Lower lobe of right lung (tissue), 2 donors: ENCODE measurements around the gene GMDS. TPM values are rescaled to one million over a fixed set of nuclear protein-coding genes. Genes with fewer than 3 reads are reported as not detected.

Source experiments
- ATAC-seq, 2 donors: fragments of 200-7000 bp; cut with Tn5 transposase; one replicate each; pipeline ENCODE4 v1.9.1; 2020 to 2022; ENCODE audit warnings: mild to moderate bottlenecking in 2 of 2, moderate library complexity in 2 of 2
- DNase-seq: peaks from one replicate; pipeline ENCODE4 v3.0.0-alpha.2; 2020
- H3K27ac ChIP-seq: fragments of 200-600 bp; one replicate; pipeline ENCODE4 v1.8.0; 2022
- H3K27me3 ChIP-seq: fragments of 200-600 bp; one replicate; pipeline ENCODE4 v1.8.0; 2022; ENCODE audit warnings: low read depth
- H3K36me3 ChIP-seq: fragments of 200-600 bp; one replicate; pipeline ENCODE4 v1.8.0; 2022; ENCODE audit warnings: mild to moderate bottlenecking
- H3K4me1 ChIP-seq: fragments of 200-600 bp; one replicate; pipeline ENCODE4 v1.8.0; 2022
- H3K4me3 ChIP-seq: fragments of 200-600 bp; one replicate; pipeline ENCODE4 v1.8.0; 2022; ENCODE audit warnings: mild to moderate bottlenecking
- H3K9me3 ChIP-seq: fragments of 200-600 bp; one replicate; pipeline ENCODE4 v1.8.0; 2022
- intact Hi-C: fragments of 100-400 bp; cut with DNase I; formaldehyde crosslinking; loops from one replicate; pipeline ENCODE4 v1.11.0; 2022
- total RNA-seq: library from RNA; stranded (reverse); fragmentation: NEBNext Ultra II Directional; extraction: Animal tissue kit (Norgen Biotek cat#: 25700); gene quantifications from one replicate; pipeline ENCODE4 v1.2.1, GENCODE V29; 2021
- TF ChIP-seq, protein P1 (sequence below): fragments of 200-600 bp; IDR thresholded peaks from one replicate; pipeline ENCODE4 v1.8.0; 2022; ENCODE audit warnings: antibody characterized with exemption, mild to moderate bottlenecking
- donor health status: DM: no; HTN: yes; CAD: no; lungs with severe emphysema.

GMDS gene
- total RNA-seq, 1 donor from 2014 or later = 12.7 TPM

DNA sequence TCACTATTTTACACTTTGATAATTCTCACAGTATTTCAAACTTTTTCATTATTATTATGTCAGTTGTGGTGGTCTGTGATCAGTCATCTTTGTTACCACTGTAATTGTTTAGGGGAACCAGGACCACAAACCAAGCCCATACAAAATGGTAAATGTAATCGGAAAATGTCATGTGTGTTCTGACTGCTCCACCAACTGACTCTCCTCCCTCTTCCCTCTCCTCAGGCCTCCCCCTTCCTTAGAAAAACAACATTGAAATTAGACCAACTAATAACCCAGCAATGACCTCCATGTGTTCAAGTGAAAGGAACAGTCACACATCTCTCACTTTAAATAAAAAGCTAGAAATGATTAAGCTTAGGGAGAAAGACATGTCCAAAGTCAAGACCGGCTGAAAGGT lies 63.8 kb downstream of the GMDS start:
- no peaks in the 10 kb centered on the region for H3K9me3 ChIP-seq
- DNase-seq (no peak), ATAC-seq (no peak)
- no peaks in the 10 kb centered on the region for H3K36me3 ChIP-seq
- TF ChIP-seq, protein P1, sequence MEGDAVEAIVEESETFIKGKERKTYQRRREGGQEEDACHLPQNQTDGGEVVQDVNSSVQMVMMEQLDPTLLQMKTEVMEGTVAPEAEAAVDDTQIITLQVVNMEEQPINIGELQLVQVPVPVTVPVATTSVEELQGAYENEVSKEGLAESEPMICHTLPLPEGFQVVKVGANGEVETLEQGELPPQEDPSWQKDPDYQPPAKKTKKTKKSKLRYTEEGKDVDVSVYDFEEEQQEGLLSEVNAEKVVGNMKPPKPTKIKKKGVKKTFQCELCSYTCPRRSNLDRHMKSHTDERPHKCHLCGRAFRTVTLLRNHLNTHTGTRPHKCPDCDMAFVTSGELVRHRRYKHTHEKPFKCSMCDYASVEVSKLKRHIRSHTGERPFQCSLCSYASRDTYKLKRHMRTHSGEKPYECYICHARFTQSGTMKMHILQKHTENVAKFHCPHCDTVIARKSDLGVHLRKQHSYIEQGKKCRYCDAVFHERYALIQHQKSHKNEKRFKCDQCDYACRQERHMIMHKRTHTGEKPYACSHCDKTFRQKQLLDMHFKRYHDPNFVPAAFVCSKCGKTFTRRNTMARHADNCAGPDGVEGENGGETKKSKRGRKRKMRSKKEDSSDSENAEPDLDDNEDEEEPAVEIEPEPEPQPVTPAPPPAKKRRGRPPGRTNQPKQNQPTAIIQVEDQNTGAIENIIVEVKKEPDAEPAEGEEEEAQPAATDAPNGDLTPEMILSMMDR = no peak
- H3K4me3 ChIP-seq = no peak overlapping the region
- no peak overlapping the region for H3K27ac ChIP-seq
- intact Hi-C loops = no loop called here
- H3K4me1 ChIP-seq = no peaks in the 10 kb centered on the region
- H3K27me3 ChIP-seq = no peaks in the 10 kb centered on the region

DNA sequence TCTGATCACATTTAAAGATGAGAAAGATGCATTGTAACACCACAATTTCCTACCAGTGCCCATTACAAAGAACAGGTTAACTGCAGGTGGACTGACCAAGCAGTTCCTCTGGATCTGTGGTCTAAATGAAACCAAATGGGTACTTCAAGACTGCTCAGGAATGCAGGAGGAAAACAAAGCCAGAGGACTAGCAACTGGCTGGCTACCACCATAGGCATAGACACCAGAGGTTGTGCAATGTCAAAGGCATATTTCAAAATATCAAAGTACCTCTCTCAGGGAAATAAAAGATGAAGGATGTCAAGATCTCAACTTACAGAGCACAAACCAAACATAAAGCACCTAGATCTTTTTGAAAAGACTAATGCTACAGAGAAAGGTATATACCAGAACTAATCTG lies 65.5 kb downstream of the GMDS start:
- Histone ChIP-seq H3K4me3 (no peak overlapping the region), H3K36me3 (no peaks in the 10 kb centered on the region), H3K4me1 (no peaks in the 10 kb centered on the region), H3K27me3 (no peaks in the 10 kb centered on the region), H3K27ac (no peak overlapping the region), H3K9me3 (no peaks in the 10 kb centered on the region)
- intact Hi-C loops = no loop called here
- DNase-seq = no peak
- TF ChIP-seq, protein P1 = no peak
- ATAC-seq = peak; percentile 84 to 93

DNA sequence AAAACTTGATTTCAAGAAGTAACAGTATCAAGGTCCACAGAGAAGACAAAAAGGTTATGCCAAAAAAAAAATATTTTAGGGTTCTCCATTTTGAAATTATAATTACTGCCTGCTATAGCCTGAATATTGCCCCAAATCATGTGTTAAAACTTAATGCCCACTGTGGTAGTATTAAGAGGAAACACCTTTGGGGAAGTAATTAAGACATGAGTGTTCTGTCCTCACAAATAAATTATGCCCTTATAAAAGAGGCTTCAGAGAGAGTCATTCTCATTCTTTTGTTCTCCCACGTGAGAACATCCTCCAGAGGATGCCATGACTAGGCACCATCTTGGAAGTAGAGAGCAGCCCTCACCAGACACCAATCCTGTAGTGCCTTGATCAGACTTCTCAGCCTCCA lies 66.2 kb downstream of the GMDS start:
- Histone ChIP-seq H3K27ac (no peak overlapping the region), H3K4me3 (no peak overlapping the region), H3K9me3 (no peaks in the 10 kb centered on the region), H3K27me3 (no peaks in the 10 kb centered on the region), H3K4me1 (no peaks in the 10 kb centered on the region), H3K36me3 (no peaks in the 10 kb centered on the region)
- intact Hi-C loops = no loop called here
- ATAC-seq (no peak), DNase-seq (no peak)
- TF ChIP-seq, protein P1 = no peak

DNA sequence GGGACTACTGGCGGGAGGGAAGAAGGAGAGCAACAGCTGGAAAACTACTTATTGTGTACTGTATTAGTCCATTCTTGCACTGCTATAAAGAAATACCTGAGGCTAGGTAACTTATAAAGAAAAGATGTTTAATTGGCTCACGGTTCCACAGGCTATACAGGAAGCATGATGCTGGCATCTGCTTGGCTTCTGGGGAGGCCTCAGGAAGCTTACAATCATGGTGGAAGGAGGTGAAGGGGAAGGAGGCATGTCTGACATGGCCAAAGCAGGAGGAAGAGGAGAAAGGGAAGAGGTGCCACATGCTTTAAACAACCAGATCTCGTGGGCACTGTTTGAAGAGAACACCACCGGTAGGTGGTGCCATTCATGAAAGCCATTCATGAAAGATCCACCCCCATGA lies 67.3 kb downstream of the GMDS start:
- intact Hi-C loops = no loop called here
- ATAC-seq (no peak), DNase-seq (no peak)
- Histone ChIP-seq H3K9me3 (no peaks in the 10 kb centered on the region), H3K4me1 (no peaks in the 10 kb centered on the region), H3K36me3 (no peaks in the 10 kb centered on the region), H3K4me3 (no peak overlapping the region), H3K27ac (no peak overlapping the region), H3K27me3 (no peaks in the 10 kb centered on the region)
- TF ChIP-seq, protein P1 = no peak

DNA sequence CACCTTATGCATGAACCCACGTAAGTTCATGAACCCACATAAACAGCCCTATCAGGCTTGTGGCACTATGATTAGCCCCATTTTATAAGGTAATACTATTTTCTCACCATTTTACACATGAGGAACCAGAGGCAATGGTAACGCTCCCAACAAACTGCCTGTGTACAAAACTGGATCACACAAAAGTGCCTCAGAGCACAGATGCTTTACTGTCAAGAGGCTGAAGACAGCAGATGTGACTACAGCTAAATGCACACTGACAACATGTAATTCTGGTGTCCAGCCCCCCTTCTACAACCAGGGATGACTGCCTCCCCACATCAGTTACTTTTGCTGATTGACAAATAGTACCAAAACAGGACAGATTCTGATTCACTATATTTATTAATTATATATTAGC lies 69.6 kb downstream of the GMDS start:
- Histone ChIP-seq H3K4me3 (no peak overlapping the region), H3K9me3 (no peaks in the 10 kb centered on the region), H3K36me3 (no peaks in the 10 kb centered on the region), H3K27me3 (no peaks in the 10 kb centered on the region), H3K4me1 (no peaks in the 10 kb centered on the region), H3K27ac (no peak overlapping the region)
- ATAC-seq (no peak), DNase-seq (no peak)
- intact Hi-C loops = no loop called here
- TF ChIP-seq, protein P1 = no peak
